GM18498 (cell line): Measurements from ENCODE around the gene PPP2R2C.

ENCODE experiments used
- ATAC-seq: cut with Tn5 transposase; IDR thresholded peaks from one replicate; pipeline ENCODE4 v1.9.1; 2021; ENCODE audit warnings: mild to moderate bottlenecking, moderate library complexity; ENCODE audit not compliant: unreplicated experiment

PPP2R2C gene

DNA sequence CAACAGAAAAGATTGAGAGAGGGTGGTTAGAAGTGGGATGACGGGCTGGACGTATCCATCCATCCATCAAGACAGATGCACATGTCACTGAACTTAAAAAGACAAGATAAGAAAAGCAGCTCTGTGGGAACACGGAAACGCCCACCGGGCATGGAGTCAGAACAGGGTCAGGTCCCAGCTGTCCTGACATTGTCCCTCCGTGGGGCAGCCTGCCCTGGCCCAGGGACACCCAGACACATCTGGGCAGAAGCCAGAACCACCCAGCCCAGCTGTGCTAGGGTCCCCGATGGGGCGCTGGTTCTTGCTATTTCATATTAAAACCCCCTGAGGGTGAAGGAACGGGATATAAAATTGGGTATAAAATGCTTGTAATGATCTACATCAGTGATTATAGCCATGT is 88.5 kb downstream of the PPP2R2C start:
- no peak for ATAC-seq

- ATAC-seq, result no peak
Observed at GRCh38 chr4:6383009-6383404, 89.4 kb downstream of the PPP2R2C start.

- no peak for ATAC-seq
Observed at GRCh38 chr4:6381571-6382123, 90.8 kb downstream of the PPP2R2C start.

GRCh38 chr4:6380746-6381410 is 91.5 kb downstream of the PPP2R2C start:
- no peak for ATAC-seq

- no peak for ATAC-seq
Observed at GRCh38 chr4:6379767-6380745, 92.4 kb downstream of the PPP2R2C start.

DNA sequence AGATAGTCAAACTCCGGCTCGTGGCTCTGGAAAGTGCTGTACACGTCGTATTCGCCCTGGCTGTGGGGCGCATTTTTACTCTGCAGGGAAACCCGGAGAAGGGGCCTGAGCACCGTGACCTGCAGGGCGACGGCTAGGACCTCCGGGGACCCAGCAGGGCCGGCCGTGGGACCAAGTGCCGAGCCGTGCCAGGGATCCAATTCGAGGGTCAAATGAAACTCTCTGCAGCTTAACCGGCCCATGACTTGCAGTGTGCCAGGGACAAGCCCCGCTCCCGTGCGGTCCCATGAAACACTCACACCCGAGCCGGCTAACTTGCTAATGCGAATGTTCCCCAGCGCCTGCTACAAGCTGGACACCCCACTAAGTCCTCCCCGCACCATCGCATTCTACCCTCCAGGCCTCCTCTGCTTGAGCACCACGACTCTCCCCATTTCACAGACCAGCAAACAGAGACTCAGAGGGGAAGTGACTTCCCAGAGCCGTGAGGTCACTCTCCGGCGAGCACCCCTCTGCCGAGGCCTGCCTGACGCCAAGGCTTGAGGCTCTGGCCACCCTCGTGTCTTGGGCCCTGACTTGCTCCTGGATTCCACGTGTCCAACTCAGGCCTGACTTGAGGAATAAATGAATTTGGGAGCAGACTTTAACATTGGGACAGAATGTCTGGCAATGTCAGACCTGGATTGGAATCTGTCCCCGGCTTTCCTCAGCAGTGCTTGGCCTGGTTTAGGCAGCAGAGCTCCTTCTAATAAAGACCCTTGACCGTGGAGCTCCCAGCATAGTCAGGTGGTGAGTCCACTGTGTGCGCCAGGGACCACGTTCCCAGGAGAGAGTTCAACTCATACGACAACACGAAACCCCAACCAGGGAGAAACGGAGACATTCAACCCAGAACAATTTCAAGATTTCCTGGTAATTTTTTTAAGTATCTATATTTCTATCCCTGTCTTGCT is 93.6 kb downstream of the PPP2R2C start:
- ATAC-seq, result no peak

DNA sequence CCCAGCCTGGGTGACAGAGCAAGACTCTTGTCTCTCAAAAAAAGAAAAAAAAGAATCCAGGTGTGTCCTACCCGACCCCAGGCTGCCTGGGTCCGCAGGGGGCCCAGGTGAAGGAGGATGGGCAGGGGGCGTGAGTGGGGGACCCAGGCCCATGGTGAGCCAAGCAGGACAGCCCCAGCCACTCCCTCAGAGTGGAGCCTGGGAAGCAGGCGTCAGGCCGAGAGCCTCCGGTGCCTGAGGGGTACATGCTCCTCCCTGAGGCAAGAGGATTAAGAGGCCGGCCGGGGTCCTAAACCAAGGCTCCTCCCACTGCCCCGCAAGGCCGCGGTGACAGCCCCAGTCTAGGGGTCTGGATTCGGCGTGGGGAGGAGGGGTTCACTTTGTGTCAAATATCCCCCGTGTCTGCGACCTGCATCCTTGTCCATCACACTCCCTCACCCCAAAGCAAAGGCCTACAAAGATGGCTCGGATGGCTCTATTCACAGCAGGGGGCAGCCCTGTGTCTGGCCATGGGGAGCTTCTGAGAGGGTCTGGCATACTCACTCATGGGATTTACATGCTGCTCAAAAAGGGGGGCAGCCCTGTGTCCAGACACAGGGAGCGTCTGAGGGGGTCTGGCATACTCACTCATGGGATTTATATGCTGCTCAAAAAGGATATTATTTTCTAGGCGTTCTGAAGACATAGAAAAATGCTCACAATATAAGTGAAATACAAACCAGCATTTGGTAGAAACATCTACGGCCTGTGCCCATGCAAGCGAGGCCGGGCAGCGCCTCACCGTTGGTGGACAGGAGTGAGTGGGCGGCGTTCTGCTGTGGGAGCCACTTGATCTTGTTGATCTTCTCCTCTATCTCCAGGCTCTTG is 94.6 kb downstream of the PPP2R2C start:
- no peak for ATAC-seq

DNA sequence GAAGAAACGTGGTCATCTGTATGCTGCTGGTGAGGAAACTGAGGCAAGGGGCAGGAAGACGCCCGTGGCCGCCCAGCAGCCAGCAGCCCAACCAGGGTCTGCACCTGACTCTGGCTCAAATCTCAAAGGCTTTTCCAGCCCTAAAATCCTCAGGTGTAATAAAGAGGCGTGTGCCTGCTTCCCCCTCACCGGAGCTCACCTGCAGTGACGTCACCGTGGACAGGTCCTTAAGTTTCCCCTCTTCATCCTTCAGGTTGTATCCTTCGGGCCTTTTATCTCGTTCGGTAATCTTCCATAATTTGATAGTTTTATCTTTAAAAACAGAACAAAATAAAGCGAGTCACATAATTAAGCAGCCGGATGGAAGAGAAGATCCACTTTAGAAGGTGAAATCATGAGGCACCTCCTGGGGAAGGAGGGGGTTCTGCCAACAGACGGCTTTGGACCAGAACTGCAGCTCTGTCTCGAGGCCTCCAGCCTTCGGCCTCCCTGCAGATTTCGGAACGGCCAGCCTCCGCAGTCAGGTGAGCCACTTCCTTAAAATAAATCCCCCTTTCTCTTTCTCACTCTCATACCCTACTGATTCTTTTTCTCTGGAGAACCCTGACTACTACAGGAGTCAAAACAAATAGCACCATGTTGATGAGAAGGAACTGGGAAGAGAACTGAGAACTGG is 96.7 kb downstream of the PPP2R2C start:
- no peak for ATAC-seq

DNA sequence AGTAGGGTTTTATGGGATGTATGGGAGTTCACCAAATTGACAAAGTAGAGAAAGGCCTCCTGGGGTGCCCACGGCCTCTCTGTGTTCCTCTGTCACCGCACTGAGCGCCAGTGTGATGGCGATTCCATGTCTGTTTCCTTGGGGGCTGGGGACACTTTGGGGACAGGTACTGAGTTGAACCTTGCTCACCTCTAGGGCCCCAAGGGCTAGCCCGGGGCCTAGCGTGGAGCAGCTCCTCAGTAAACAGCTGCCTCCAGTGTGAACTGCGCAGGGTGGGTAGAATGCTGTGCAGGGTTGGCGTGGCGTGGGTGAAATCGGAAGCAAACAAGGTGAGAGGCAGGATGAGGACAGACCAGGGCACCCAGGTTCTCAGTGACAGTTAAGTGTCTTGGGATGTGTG is 97.8 kb downstream of the PPP2R2C start:
- no peak for ATAC-seq

DNA sequence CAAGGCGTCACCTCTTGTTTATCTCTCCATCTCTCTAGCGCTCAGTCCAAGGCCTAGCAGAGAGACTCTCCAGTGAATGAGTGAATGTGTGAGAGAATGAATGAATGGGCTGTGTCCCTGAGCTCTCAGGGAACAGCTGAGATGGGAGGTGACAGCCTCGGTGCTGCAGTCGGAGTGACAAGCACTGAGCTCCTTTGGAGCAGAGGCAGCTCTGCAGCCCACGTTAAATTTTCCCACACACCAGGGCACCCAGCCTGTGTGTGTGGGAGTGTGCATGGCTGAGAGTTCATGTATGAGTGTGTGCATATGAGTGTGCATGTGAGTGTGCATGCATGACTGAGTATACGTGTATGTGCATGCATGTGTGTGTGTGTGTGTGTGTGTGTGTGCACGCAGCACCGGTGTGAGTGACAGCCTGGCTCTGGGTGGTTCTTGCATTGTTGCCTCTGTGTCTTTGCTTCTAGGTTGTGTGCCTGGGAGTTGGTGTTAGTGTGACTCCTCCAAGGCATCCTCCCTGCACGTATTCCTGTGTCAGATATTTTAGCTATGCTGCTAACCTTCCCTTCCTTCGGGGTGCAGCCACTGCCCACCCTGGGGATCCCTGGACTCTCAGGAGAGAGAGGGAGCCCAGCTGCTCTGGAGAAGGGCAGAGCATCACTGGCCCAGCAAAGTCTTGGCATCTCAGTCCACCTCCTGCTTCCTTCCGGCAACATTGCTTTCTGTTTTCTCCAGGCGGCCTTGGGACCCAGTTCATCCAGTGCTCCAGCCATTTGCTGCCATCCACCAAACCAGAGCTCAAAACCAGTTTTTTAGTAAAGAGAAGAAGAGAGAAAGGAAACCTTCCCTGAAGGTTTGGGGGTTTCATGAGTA is 98.6 kb downstream of the PPP2R2C start:
- no peak for ATAC-seq

- ATAC-seq, result no peak
Observed at GRCh38 chr4:6372649-6373525, 99.5 kb downstream of the PPP2R2C start.

- no peak for ATAC-seq
Observed at GRCh38 chr4:6371812-6372211, 100.6 kb downstream of the PPP2R2C start.

- no peak for ATAC-seq
Observed at GRCh38 chr4:6371271-6371670, 101.1 kb downstream of the PPP2R2C start.

- ATAC-seq, result no peak
Observed at GRCh38 chr4:6369924-6370645, 102.3 kb downstream of the PPP2R2C start.

DNA sequence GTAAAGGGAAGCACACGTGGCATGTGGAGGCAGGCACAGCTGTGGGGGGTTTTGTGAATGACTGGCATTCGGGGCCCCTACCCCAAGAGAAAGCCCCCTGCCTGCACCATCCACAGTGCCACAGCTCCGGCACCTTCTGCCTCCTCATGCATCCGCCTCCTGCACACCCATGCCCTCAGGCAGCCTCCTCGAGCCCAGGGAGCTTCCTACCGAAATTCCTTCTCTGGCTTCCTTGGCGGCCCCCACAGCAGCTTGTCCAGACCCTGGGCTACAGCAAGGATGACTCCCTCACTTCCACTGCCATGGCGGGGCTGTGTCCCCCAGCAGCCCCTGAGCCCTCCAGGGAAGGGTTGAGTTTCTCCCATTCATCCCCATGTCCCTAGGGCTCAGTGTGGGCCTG is 102.9 kb downstream of the PPP2R2C start:
- no peak for ATAC-seq

DNA sequence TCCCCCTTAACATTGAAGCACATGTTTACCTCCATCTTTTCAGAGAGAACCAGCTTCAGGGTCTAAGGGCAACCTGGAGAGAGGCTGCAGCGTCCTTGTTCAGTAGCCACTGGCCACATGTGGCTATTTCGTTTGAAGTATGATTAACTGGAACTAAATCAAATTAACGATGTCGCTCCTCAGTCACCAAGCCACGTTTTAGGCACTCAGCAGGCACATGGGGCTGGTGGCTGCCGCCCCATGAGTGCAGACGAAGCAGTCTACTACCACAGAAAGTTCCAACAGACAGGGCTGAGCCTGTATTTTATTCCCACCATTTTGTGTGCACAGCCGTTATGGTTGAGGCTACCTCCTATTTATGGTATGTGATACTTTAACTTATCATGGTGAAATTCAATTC is 103.4 kb downstream of the PPP2R2C start:
- no peak for ATAC-seq

DNA sequence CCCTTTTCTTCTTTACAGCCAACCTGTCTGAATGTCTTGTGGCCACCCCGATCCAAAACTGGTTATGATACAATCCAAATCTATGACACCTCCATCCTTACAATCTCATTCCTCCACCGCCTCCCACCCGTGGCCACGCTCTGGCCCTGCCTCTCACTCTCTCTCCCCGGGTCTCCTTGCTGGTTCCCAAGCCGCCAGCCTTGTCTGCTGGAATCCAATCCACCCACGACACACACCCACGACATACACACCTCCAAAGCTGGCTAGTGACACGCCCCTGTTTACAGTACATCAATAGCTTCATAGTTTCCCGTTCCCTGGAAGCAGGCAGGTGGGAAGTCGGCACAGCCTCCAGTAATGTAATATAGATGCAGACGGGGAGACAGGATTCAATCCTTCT is 103.8 kb downstream of the PPP2R2C start:
- ATAC-seq, result no peak
